ENCODE measurements around the gene ADARB2.
"Not testable (repeated sequence)": the region's sequence is repeated elsewhere in the genome, so short reads cannot be mapped to it uniquely, and the experiment has no call there.

ADARB2 gene

GRCh38 chr10:1348773-1349050, 388.6 kb downstream of the ADARB2 start:
- Mint-ChIP-seq H3K27me3 (peaks cover 7% of the 10 kb centered on the region), H3K4me1 (no peaks in the 10 kb centered on the region), H3K27ac (peak overlapping the region in 1 of 2 donors; percentile 27), H3K4me3 (no peak overlapping the region), H3K9me3 (no peaks in the 10 kb centered on the region)
- no peak for DNase-seq
- no peak for ATAC-seq

GRCh38 chr10:1347962-1348772, 389.2 kb downstream of the ADARB2 start:
- Mint-ChIP-seq H3K4me1 (no peaks in the 10 kb centered on the region), H3K9me3 (no peaks in the 10 kb centered on the region), H3K27ac (peak overlapping the region in 1 of 2 donors; percentile 27), H3K4me3 (no peak overlapping the region), H3K27me3 (peaks cover 7% of the 10 kb centered on the region)
- peak; percentile 45 for ATAC-seq
- no peak for DNase-seq

GRCh38 chr10:1347525-1347924, 389.8 kb downstream of the ADARB2 start:
- DNase-seq (no peak), ATAC-seq (no peak)
- peaks cover 7% of the 10 kb centered on the region for H3K27me3 Mint-ChIP-seq
- no peak overlapping the region for H3K4me3 Mint-ChIP-seq
- no peaks in the 10 kb centered on the region for H3K4me1 Mint-ChIP-seq
- peak overlapping the region in 1 of 2 donors; percentile 5 for H3K27ac Mint-ChIP-seq
- no peaks in the 10 kb centered on the region for H3K9me3 Mint-ChIP-seq

GRCh38 chr10:1346201-1346600, 391.1 kb downstream of the ADARB2 start:
- peaks cover 7% of the 10 kb centered on the region for H3K27me3 Mint-ChIP-seq
- DNase-seq (no peak), ATAC-seq (no peak)
- H3K4me3 Mint-ChIP-seq = no peak overlapping the region
- no peaks in the 10 kb centered on the region for H3K9me3 Mint-ChIP-seq
- H3K4me1 Mint-ChIP-seq = no peaks in the 10 kb centered on the region
- H3K27ac Mint-ChIP-seq = no peak overlapping the region

- peaks cover 7% of the 10 kb centered on the region for H3K27me3 Mint-ChIP-seq
- no peaks in the 10 kb centered on the region for H3K9me3 Mint-ChIP-seq
- ATAC-seq (no peak), DNase-seq (no peak)
- H3K27ac Mint-ChIP-seq = no peak overlapping the region
- H3K4me1 Mint-ChIP-seq = no peaks in the 10 kb centered on the region
- no peak overlapping the region for H3K4me3 Mint-ChIP-seq
Measured at GRCh38 chr10:1345368-1345767, 392.0 kb downstream of the ADARB2 start.

GRCh38 chr10:1344846-1345245, 392.5 kb downstream of the ADARB2 start:
- no peak for DNase-seq
- Mint-ChIP-seq H3K9me3 (no peaks in the 10 kb centered on the region), H3K27ac (no peak overlapping the region), H3K4me1 (no peaks in the 10 kb centered on the region), H3K27me3 (peaks cover 7% of the 10 kb centered on the region), H3K4me3 (no peak overlapping the region)
- ATAC-seq = no peak

- H3K4me1 Mint-ChIP-seq = no peaks in the 10 kb centered on the region
- H3K27ac Mint-ChIP-seq = no peak overlapping the region
- no peak for DNase-seq
- peaks cover 7% of the 10 kb centered on the region for H3K27me3 Mint-ChIP-seq
- H3K9me3 Mint-ChIP-seq = no peaks in the 10 kb centered on the region
- H3K4me3 Mint-ChIP-seq = no peak overlapping the region
- ATAC-seq = no peak
Measured at GRCh38 chr10:1344408-1344807, 392.9 kb downstream of the ADARB2 start.

- no peak overlapping the region for H3K27ac Mint-ChIP-seq
- H3K9me3 Mint-ChIP-seq = no peaks in the 10 kb centered on the region
- H3K27me3 Mint-ChIP-seq = peaks cover 7% of the 10 kb centered on the region
- H3K4me1 Mint-ChIP-seq = no peaks in the 10 kb centered on the region
- no peak for ATAC-seq
- no peak for DNase-seq
- H3K4me3 Mint-ChIP-seq = no peak overlapping the region
Measured at GRCh38 chr10:1343176-1343575, 394.1 kb downstream of the ADARB2 start.

- H3K27me3 Mint-ChIP-seq, H3K27ac Mint-ChIP-seq, H3K4me1 Mint-ChIP-seq, DNase-seq, H3K4me3 Mint-ChIP-seq, ATAC-seq, H3K9me3 Mint-ChIP-seq: not testable (repeated sequence)
Measured at GRCh38 chr10:1341052-1341451, 396.3 kb downstream of the ADARB2 start.

- Mint-ChIP-seq H3K4me1 (no peaks in the 10 kb centered on the region), H3K9me3 (no peaks in the 10 kb centered on the region), H3K27me3 (peaks cover 15% of the 10 kb centered on the region), H3K27ac (no peak overlapping the region), H3K4me3 (no peak overlapping the region)
- ATAC-seq = no peak
- no peak for DNase-seq
Measured at GRCh38 chr10:1339396-1339795, 397.9 kb downstream of the ADARB2 start.

GRCh38 chr10:1335642-1336041, 401.7 kb downstream of the ADARB2 start:
- H3K4me3 Mint-ChIP-seq = no peak overlapping the region
- no peaks in the 10 kb centered on the region for H3K4me1 Mint-ChIP-seq
- DNase-seq (no peak), ATAC-seq (no peak)
- H3K27me3 Mint-ChIP-seq = peaks cover 33% of the 10 kb centered on the region
- no peaks in the 10 kb centered on the region for H3K9me3 Mint-ChIP-seq
- H3K27ac Mint-ChIP-seq = no peak overlapping the region

GRCh38 chr10:1333981-1334380, 403.3 kb downstream of the ADARB2 start:
- Mint-ChIP-seq H3K4me3 (no peak overlapping the region), H3K27ac (no peak overlapping the region), H3K4me1 (no peaks in the 10 kb centered on the region), H3K27me3 (peaks cover 33% of the 10 kb centered on the region), H3K9me3 (no peaks in the 10 kb centered on the region)
- ATAC-seq (no peak), DNase-seq (no peak)

GRCh38 chr10:1331560-1331959, 405.8 kb downstream of the ADARB2 start:
- no peak overlapping the region for H3K4me3 Mint-ChIP-seq
- peaks cover 5% of the 10 kb centered on the region for H3K4me1 Mint-ChIP-seq
- no peak overlapping the region for H3K27ac Mint-ChIP-seq
- ATAC-seq (no peak), DNase-seq (no peak)
- peaks cover 33% of the 10 kb centered on the region for H3K27me3 Mint-ChIP-seq
- H3K9me3 Mint-ChIP-seq = peaks cover 0 to 8% of the 10 kb centered on the region in 2 donors

- H3K27ac Mint-ChIP-seq = no peak overlapping the region
- no peak for ATAC-seq
- no peak overlapping the region for H3K4me3 Mint-ChIP-seq
- no peak for DNase-seq
- peaks cover 5% of the 10 kb centered on the region for H3K4me1 Mint-ChIP-seq
- peaks cover 0 to 8% of the 10 kb centered on the region in 2 donors for H3K9me3 Mint-ChIP-seq
- H3K27me3 Mint-ChIP-seq = peaks cover 34% of the 10 kb centered on the region
Measured at GRCh38 chr10:1329622-1330021, 407.7 kb downstream of the ADARB2 start.

- Mint-ChIP-seq H3K4me1 (peaks cover 5% of the 10 kb centered on the region), H3K4me3 (no peak overlapping the region), H3K27ac (no peak overlapping the region), H3K9me3 (peaks cover 0 to 8% of the 10 kb centered on the region in 2 donors), H3K27me3 (peaks cover 35% of the 10 kb centered on the region)
- ATAC-seq = no peak
- no peak for DNase-seq
Measured at GRCh38 chr10:1328981-1329614, 408.2 kb downstream of the ADARB2 start.

GRCh38 chr10:1328161-1328823, 409.0 kb downstream of the ADARB2 start:
- peak overlapping the region in 1 of 2 donors; percentile 25 for H3K27ac Mint-ChIP-seq
- no peak for ATAC-seq
- peaks cover 5% of the 10 kb centered on the region for H3K4me1 Mint-ChIP-seq
- H3K4me3 Mint-ChIP-seq = no peak overlapping the region
- DNase-seq = no peak
- H3K9me3 Mint-ChIP-seq = peaks cover 0 to 8% of the 10 kb centered on the region in 2 donors
- H3K27me3 Mint-ChIP-seq = peaks cover 27% of the 10 kb centered on the region

All from stimulated activated naive CD8-positive, alpha-beta T cell treated with anti-CD3 and anti-CD28 coated beads, Interleukin-15, amount 100 ng/mL, for 72 hours (primary cell).